Measurements from ENCODE around the gene PDIK1L.

GRCh38 chr1:26159743-26160039 lies 48.1 kb downstream of the PDIK1L start:
- TF ChIP-seq CTCF (IDR thresholded peaks at IDR 0.05; ENCODE audit: low read depth, low read length) (no peak), POLR2A (IDR thresholded peaks at IDR 0.05; ENCODE audit: extremely low read depth, insufficient read length) (no peak)

Measured in NB4 (cell line).